Measurements from ENCODE around the gene PCBP3. TPM values are rescaled to one million over a fixed set of nuclear protein-coding genes. Genes with fewer than 3 reads are reported as not detected.

PCBP3 gene
- total RNA-seq, 1 donor from 2014 or later: 11.8 TPM

DNA sequence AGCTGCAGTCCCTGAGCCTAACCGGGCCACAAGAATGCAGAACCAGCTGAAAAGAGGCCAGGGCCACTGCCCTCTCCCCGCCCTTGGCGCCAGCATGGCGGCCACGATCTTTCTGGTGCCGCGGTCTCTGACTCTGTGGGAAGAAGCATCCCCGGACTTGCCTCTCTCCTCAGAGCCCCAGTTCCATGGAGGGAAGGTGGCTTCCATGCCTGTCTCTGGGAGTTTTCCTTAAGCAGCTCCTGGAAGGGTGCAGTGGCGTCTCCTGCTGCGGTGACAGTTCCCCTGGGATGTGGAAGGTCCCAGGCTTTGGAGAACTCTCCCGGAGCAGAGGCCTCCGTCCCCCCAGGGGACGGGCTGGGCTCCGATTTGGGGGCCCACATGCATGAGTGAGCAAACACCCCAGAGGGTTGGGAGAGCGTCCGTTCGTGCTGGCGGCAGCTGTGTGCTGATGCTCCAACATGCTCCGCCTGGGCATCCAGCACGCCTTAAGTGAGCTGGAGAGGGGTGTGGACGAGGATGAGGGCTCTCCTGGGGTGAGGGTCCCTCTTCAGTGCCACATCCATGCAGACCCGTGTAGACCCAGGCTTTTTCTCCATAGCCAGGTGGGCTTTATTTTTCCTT is 228.2 kb downstream of the PCBP3 start:
- peak; percentile 83 for DNase-seq (ENCODE audit: low spot score)
- Mint-ChIP-seq H3K27me3 (ENCODE audit: low read depth) (no peaks in the 10 kb centered on the region), H3K27ac (ENCODE audit: unreplicated experiment) (no peak overlapping the region), H3K4me1 (ENCODE audit: low read depth) (peaks cover 40% of the 10 kb centered on the region), H3K9me3 (ENCODE audit: low read depth) (no peaks in the 10 kb centered on the region), H3K4me3 (ENCODE audit: unreplicated experiment) (no peak overlapping the region), H3K36me3 (ENCODE audit: low read depth) (peaks cover 1% of the 10 kb centered on the region)
- TF ChIP-seq, protein P1, sequence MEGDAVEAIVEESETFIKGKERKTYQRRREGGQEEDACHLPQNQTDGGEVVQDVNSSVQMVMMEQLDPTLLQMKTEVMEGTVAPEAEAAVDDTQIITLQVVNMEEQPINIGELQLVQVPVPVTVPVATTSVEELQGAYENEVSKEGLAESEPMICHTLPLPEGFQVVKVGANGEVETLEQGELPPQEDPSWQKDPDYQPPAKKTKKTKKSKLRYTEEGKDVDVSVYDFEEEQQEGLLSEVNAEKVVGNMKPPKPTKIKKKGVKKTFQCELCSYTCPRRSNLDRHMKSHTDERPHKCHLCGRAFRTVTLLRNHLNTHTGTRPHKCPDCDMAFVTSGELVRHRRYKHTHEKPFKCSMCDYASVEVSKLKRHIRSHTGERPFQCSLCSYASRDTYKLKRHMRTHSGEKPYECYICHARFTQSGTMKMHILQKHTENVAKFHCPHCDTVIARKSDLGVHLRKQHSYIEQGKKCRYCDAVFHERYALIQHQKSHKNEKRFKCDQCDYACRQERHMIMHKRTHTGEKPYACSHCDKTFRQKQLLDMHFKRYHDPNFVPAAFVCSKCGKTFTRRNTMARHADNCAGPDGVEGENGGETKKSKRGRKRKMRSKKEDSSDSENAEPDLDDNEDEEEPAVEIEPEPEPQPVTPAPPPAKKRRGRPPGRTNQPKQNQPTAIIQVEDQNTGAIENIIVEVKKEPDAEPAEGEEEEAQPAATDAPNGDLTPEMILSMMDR (IDR thresholded peaks at IDR 0.05): no peak

DNA sequence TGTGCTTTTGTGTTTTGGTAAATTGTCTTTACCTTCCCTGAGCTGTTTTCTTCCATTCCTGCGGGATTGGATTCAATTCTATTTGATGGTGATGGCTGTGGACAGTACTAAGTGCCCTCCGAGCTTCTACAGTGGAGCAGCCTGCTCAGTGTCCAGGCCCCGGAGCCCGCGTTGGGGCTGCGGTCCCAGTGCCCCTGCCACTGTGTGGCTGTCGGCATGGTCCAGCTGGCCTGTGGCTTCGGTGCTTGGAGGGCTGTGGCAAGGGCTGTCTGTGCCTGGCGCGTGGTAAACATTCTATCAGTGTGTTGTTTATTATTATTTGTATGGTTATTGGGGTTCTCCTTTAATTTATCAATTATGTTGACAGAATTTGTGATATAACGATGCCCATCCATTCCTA is 228.9 kb downstream of the PCBP3 start:
- no peak overlapping the region for H3K4me3 Mint-ChIP-seq (ENCODE audit: unreplicated experiment)
- no peak overlapping the region for H3K27ac Mint-ChIP-seq (ENCODE audit: unreplicated experiment)
- no peaks in the 10 kb centered on the region for H3K27me3 Mint-ChIP-seq (ENCODE audit: low read depth)
- no peaks in the 10 kb centered on the region for H3K9me3 Mint-ChIP-seq (ENCODE audit: low read depth)
- no peak for DNase-seq (ENCODE audit: low spot score)
- TF ChIP-seq, protein P1 (IDR thresholded peaks at IDR 0.05): no peak
- peaks cover 1% of the 10 kb centered on the region for H3K36me3 Mint-ChIP-seq (ENCODE audit: low read depth)
- H3K4me1 Mint-ChIP-seq (ENCODE audit: low read depth): peaks cover 46% of the 10 kb centered on the region

- no peaks in the 10 kb centered on the region for H3K27me3 Mint-ChIP-seq (ENCODE audit: low read depth)
- DNase-seq (ENCODE audit: low spot score): no peak
- H3K9me3 Mint-ChIP-seq (ENCODE audit: low read depth): no peaks in the 10 kb centered on the region
- H3K27ac Mint-ChIP-seq (ENCODE audit: unreplicated experiment): no peak overlapping the region
- H3K4me1 Mint-ChIP-seq (ENCODE audit: low read depth): peaks cover 50% of the 10 kb centered on the region
- TF ChIP-seq, protein P1 (IDR thresholded peaks at IDR 0.05): no peak
- no peak overlapping the region for H3K4me3 Mint-ChIP-seq (ENCODE audit: unreplicated experiment)
- H3K36me3 Mint-ChIP-seq (ENCODE audit: low read depth): no peaks in the 10 kb centered on the region
Measured at GRCh38 chr21:45872902-45873301, 229.4 kb downstream of the PCBP3 start.

DNA sequence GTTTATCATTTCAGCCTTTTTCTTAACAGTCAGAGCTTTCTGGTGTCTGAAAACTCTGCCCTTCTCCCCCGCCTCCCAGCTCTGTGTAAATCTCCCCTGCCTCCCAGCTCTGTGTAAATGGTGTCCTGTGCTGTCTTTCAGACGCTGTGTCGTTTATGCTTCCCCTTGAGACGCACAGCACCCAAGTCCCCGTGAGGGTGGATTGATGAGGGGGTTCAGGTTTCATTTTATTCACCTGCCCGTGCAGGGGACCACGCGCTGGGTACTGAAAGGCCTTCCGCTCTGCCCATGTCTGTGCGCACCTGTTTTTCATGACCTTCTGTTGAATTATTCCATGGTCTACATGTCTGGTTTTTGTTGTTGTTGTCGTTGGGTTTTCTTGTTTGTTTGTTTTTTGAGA is 229.9 kb downstream of the PCBP3 start:
- Mint-ChIP-seq H3K4me1 (ENCODE audit: low read depth) (peaks cover 55% of the 10 kb centered on the region), H3K27me3 (ENCODE audit: low read depth) (no peaks in the 10 kb centered on the region), H3K27ac (ENCODE audit: unreplicated experiment) (no peak overlapping the region), H3K36me3 (ENCODE audit: low read depth) (no peaks in the 10 kb centered on the region), H3K4me3 (ENCODE audit: unreplicated experiment) (no peak overlapping the region), H3K9me3 (ENCODE audit: low read depth) (no peaks in the 10 kb centered on the region)
- peak; percentile 38 for DNase-seq (ENCODE audit: low spot score)
- TF ChIP-seq, protein P1 (IDR thresholded peaks at IDR 0.05): no peak

DNA sequence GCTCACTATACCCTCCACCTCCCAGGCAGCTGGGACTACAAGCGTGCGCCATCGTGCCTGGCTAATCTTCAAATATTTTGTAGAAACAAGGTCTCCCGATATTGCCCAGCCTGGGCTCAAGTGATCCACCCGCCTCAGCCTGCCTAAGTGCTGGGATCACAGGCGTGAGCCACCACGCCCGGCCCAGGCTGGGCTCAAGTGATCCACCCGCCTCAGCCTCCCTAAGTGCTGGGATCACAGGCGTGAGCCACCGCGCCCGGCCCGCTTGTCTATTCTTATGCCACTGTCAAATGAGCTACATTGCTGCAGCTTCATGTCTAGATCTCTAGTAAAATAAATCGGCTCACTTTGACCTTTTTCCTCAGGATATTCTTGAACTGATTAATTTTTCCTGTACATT is 230.3 kb downstream of the PCBP3 start:
- TF ChIP-seq, protein P1 (IDR thresholded peaks at IDR 0.05): no peak
- no peaks in the 10 kb centered on the region for H3K9me3 Mint-ChIP-seq (ENCODE audit: low read depth)
- H3K36me3 Mint-ChIP-seq (ENCODE audit: low read depth): no peaks in the 10 kb centered on the region
- peaks cover 55% of the 10 kb centered on the region for H3K4me1 Mint-ChIP-seq (ENCODE audit: low read depth)
- H3K4me3 Mint-ChIP-seq (ENCODE audit: unreplicated experiment): no peak overlapping the region
- peak overlapping the region; percentile 94 for H3K27ac Mint-ChIP-seq (ENCODE audit: unreplicated experiment)
- DNase-seq (ENCODE audit: low spot score): no peak
- H3K27me3 Mint-ChIP-seq (ENCODE audit: low read depth): no peaks in the 10 kb centered on the region

Data from chondrocyte (in vitro differentiated cells).